GM23248 (cell line): ENCODE measurements around the gene GADD45B. TPM values are rescaled to one million over a fixed set of nuclear protein-coding genes. Genes with fewer than 3 reads are reported as not detected.

Experiments used
- DNase-seq: peaks from one replicate; pipeline ENCODE4 v3.0.0-alpha.2; 2015
- H2AFZ ChIP-seq: fragments of 200-600 bp; sonication (generic); 2 replicates; pipeline ENCODE4 v1.6.1; 2016; ENCODE audit warnings: antibody characterized with exemption
- H3F3A ChIP-seq: fragments of 200-600 bp; sonication (generic); 2 replicates; pipeline ENCODE4 v1.6.1; 2016; ENCODE audit warnings: mild to moderate bottlenecking, antibody characterized with exemption, mixed run types; ENCODE audit not compliant: insufficient read depth
- H3K27ac ChIP-seq: fragments of 200-600 bp; sonication (generic); 2 replicates; pipeline ENCODE4 v1.5.1; 2016; ENCODE audit warnings: mild to moderate bottlenecking
- H3K27me3 ChIP-seq: fragments of 200-600 bp; sonication (generic); replicated peaks from 2 replicates; pipeline ENCODE4 v1.6.1; 2016; ENCODE audit warnings: mild to moderate bottlenecking; ENCODE audit not compliant: insufficient read depth
- H3K36me3 ChIP-seq: fragments of 200-600 bp; sonication (generic); 2 replicates; pipeline ENCODE4 v1.6.1; 2016; ENCODE audit warnings: low read depth, mild to moderate bottlenecking
- H3K4me1 ChIP-seq: fragments of 200-600 bp; sonication (generic); 2 replicates; pipeline ENCODE4 v1.6.1; 2016; ENCODE audit warnings: mild to moderate bottlenecking; ENCODE audit not compliant: insufficient read depth
- H3K4me2 ChIP-seq: fragments of 200-600 bp; sonication (generic); one replicate; pipeline ENCODE4 v1.6.1; 2016; ENCODE audit warnings: mild to moderate bottlenecking; ENCODE audit not compliant: unreplicated experiment
- H3K4me3 ChIP-seq: fragments of 200-600 bp; sonication (generic); 2 replicates; pipeline ENCODE4 v1.5.1; 2016; ENCODE audit warnings: mild to moderate bottlenecking
- H3K79me2 ChIP-seq: fragments of 200-600 bp; sonication (generic); 2 replicates; pipeline ENCODE4 v1.6.1; 2016; ENCODE audit warnings: mild to moderate bottlenecking; ENCODE audit not compliant: insufficient read depth
- H3K9ac ChIP-seq: fragments of 200-600 bp; sonication (generic); 2 replicates; pipeline ENCODE4 v1.6.1; 2016; ENCODE audit warnings: mild to moderate bottlenecking
- H3K9me2 ChIP-seq: fragments of 200-600 bp; sonication (generic); 2 replicates; pipeline ENCODE4 v1.6.1; 2016; ENCODE audit warnings: mixed run types, mild to moderate bottlenecking, moderate library complexity; ENCODE audit not compliant: insufficient read depth
- H3K9me3 ChIP-seq: fragments of 200-600 bp; sonication (generic); one replicate; pipeline ENCODE4 v1.6.1; 2017; ENCODE audit warnings: low read depth
- H4K20me1 ChIP-seq: fragments of 200-600 bp; sonication (generic); 2 replicates; pipeline ENCODE4 v1.6.0; 2016; ENCODE audit not compliant: insufficient read depth
- EZH2 ChIP-seq: fragments of 200-600 bp; sonication (generic); IDR thresholded peaks from 2 replicates; pipeline ENCODE4 v1.6.1; 2018; ENCODE audit warnings: antibody characterized with exemption, mild to moderate bottlenecking; ENCODE audit not compliant: insufficient read depth, poor library complexity, severe bottlenecking
- EZH2phosphoT487 ChIP-seq: fragments of 200-600 bp; sonication (generic); IDR thresholded peaks from 2 replicates; pipeline ENCODE4 v1.6.1; 2018; ENCODE audit warnings: antibody characterized with exemption, moderate library complexity, mild to moderate bottlenecking, low read depth; ENCODE audit not compliant: insufficient read depth
- WGBS, 2 experiments: methylation state at CpG; one replicate each; pipeline ENCODE4 v1.1.6; 2015 to 2017; ENCODE audit warnings: low lambda C conversion rate in 2 of 2, low coverage in 1 of 2; ENCODE audit errors: missing lambda C conversion rate in 2 of 2; 5-methylcytosine and 5-hydroxymethylcytosine counted together
- in situ Hi-C: fragments of 300-500 bp; cut with MboI; formaldehyde crosslinking; loops from 2 replicates; pipeline ENCODE4 v1.15.0; 2020
- polyA plus RNA-seq: library from polyadenylated mRNA; unstranded; fragments of >200 nt; fragmentation: Nextera tagmentation; extraction: Ambion mirVana; gene quantifications from 2 replicates; pipeline ENCODE4 v1.2.1, GENCODE V29; 2016
- total RNA-seq: library from RNA; depleted of rRNA; stranded (reverse); fragments of >200 nt; shearing (Covaris generic); gene quantifications from 2 replicates; pipeline ENCODE4 v1.2.3, GENCODE V29; 2014

Gene GADD45B
- total and polyA plus RNA-seq, 2 experiments from 2014 or later, result 89.7 to 96.1 TPM

GRCh38 chr19:2494084-2494446 is 18.1 kb downstream of the GADD45B start:
- Histone ChIP-seq H3K9me3 (no peaks in the 10 kb centered on the region), H3K36me3 (no peaks in the 10 kb centered on the region), H3K9me2 (no peaks in the 10 kb centered on the region), H4K20me1 (no peaks in the 10 kb centered on the region), H3K79me2 (no peaks in the 10 kb centered on the region), H3K27me3 (no peaks in the 10 kb centered on the region), H3K4me1 (peaks cover 24% of the 10 kb centered on the region), H3K4me2 (peak overlapping the region; percentile 55), H3F3A (peaks cover 39% of the 10 kb centered on the region), H3K27ac (peak overlapping the region; percentile 96), H3K4me3 (peak overlapping the region; percentile 69), H2AFZ (no peak overlapping the region), H3K9ac (peak overlapping the region; percentile 90)
- peak; percentile 97 for DNase-seq
- 3 to 6% methylated on average over 21 of the region's 21 CpGs for WGBS, 2 experiments
- in situ Hi-C loops, result no loop called here
- TF ChIP-seq EZH2, result no peak
- no peak for TF ChIP-seq EZH2phosphoT487

GRCh38 chr19:2494447-2495129 is 18.7 kb downstream of the GADD45B start:
- DNase-seq, result peak; percentile 97
- peak overlapping the region; percentile 79 for H3K4me2 ChIP-seq
- H3K36me3 ChIP-seq, result no peaks in the 10 kb centered on the region
- peak overlapping the region; percentile 96 for H3K27ac ChIP-seq
- H3K9ac ChIP-seq, result peak overlapping the region; percentile 90
- H3K9me2 ChIP-seq, result no peaks in the 10 kb centered on the region
- no peak overlapping the region for H2AFZ ChIP-seq
- no peaks in the 10 kb centered on the region for H3K79me2 ChIP-seq
- in situ Hi-C loops, result no loop called here
- peaks cover 24% of the 10 kb centered on the region for H3K4me1 ChIP-seq
- H3K4me3 ChIP-seq, result peak overlapping the region; percentile 69
- H3K9me3 ChIP-seq, result no peaks in the 10 kb centered on the region
- H3K27me3 ChIP-seq, result no peaks in the 10 kb centered on the region
- no peaks in the 10 kb centered on the region for H4K20me1 ChIP-seq
- TF ChIP-seq EZH2 (no peak), EZH2phosphoT487 (no peak)
- WGBS, 2 experiments, result 4% methylated on average over 47 to 70 of the region's 72 CpGs
- peaks cover 39% of the 10 kb centered on the region for H3F3A ChIP-seq

GRCh38 chr19:2495130-2495641 is 19.3 kb downstream of the GADD45B start:
- WGBS, 2 experiments, result 1 to 2% methylated on average over 24 to 25 of the region's 26 CpGs
- DNase-seq, result peak; percentile 95
- Histone ChIP-seq H3K79me2 (no peaks in the 10 kb centered on the region), H4K20me1 (no peaks in the 10 kb centered on the region), H3K36me3 (no peaks in the 10 kb centered on the region), H3K4me2 (peak overlapping the region; percentile 79), H3K9me3 (no peaks in the 10 kb centered on the region), H3K27me3 (no peaks in the 10 kb centered on the region), H3K9ac (peak overlapping the region; percentile 90), H2AFZ (no peak overlapping the region), H3K27ac (peak overlapping the region; percentile 96), H3K9me2 (no peaks in the 10 kb centered on the region), H3K4me1 (peaks cover 24% of the 10 kb centered on the region), H3F3A (peaks cover 39% of the 10 kb centered on the region), H3K4me3 (peak overlapping the region; percentile 69)
- no peak for TF ChIP-seq EZH2phosphoT487
- no peak for TF ChIP-seq EZH2
- in situ Hi-C loops, result no loop called here

GRCh38 chr19:2495651-2496316 is 19.9 kb downstream of the GADD45B start:
- H3K9ac ChIP-seq, result peak overlapping the region; percentile 90
- TF ChIP-seq EZH2phosphoT487 (no peak), EZH2 (no peak)

More at GRCh38 chr19:2495651-2496316, 19.9 kb downstream of the GADD45B start:
- Histone ChIP-seq H3K4me1 (peaks cover 22% of the 10 kb centered on the region), H3K4me2 (peak overlapping the region; percentile 63), H3K9me3 (no peaks in the 10 kb centered on the region), H3F3A (peaks cover 35% of the 10 kb centered on the region), H3K9me2 (no peaks in the 10 kb centered on the region), H3K4me3 (0 out of 2 replicates have a peak overlapping the region, but pooled peaks have one; percentile 20), H3K36me3 (no peaks in the 10 kb centered on the region), H3K27ac (peak overlapping the region; percentile 96), H4K20me1 (no peaks in the 10 kb centered on the region), H3K27me3 (no peaks in the 10 kb centered on the region), H3K79me2 (no peaks in the 10 kb centered on the region), H2AFZ (peak overlapping the region; percentile 29; the same call in 1 of the 2 replicates)
- in situ Hi-C loops, result no loop called here
- 17 to 23% methylated on average over 15 to 16 of the region's 16 CpGs for WGBS, 2 experiments
- peak; percentile 71 for DNase-seq
